Osteoblast (primary cell): Measurements from ENCODE around the gene ZNF207. TPM values are rescaled to one million over a fixed set of nuclear protein-coding genes. Genes with fewer than 3 reads are reported as not detected.

Source experiments
- DNase-seq: peaks from one replicate; pipeline ENCODE4 v3.0.0; 2011; ENCODE audit warnings: low spot score, mixed read lengths; ENCODE audit not compliant: insufficient read length; ENCODE audit errors: missing footprints
- H2AFZ ChIP-seq: 2 replicates; pipeline ENCODE4 v1.6.0; 2011; ENCODE audit warnings: mild to moderate bottlenecking, low read length
- H3K27ac ChIP-seq: 2 replicates; pipeline ENCODE4 v1.5.1; 2011; ENCODE audit warnings: mild to moderate bottlenecking, low read depth, low read length, moderate library complexity
- H3K27me3 ChIP-seq: 2 replicates; pipeline ENCODE4 v1.6.0; 2012; ENCODE audit warnings: mild to moderate bottlenecking, control low read depth, inconsistent platforms, low read length, moderate library complexity; ENCODE audit not compliant: insufficient read depth
- H3K36me3 ChIP-seq: 2 replicates; pipeline ENCODE4 v1.5.1; 2011; ENCODE audit warnings: mild to moderate bottlenecking, low read length, control low read depth, moderate library complexity; ENCODE audit not compliant: insufficient read depth
- H3K4me1 ChIP-seq: 2 replicates; pipeline ENCODE4 v1.5.1; 2011; ENCODE audit warnings: mild to moderate bottlenecking, low read length, control low read depth, moderate library complexity; ENCODE audit not compliant: insufficient read depth
- H3K4me2 ChIP-seq: 2 replicates; pipeline ENCODE4 v1.6.0; 2011; ENCODE audit warnings: mild to moderate bottlenecking, low read length; ENCODE audit not compliant: insufficient read depth
- H3K4me3 ChIP-seq: fragments of 200-600 bp; sonication (generic); 3 replicates; pipeline ENCODE4 v1.5.1; 2012; ENCODE audit warnings: mild to moderate bottlenecking, low read length, inconsistent platforms; ENCODE audit not compliant: insufficient read depth
- H3K79me2 ChIP-seq: 2 replicates; pipeline ENCODE4 v1.6.0; 2012; ENCODE audit warnings: mild to moderate bottlenecking, low read length, control low read depth, inconsistent platforms; ENCODE audit not compliant: insufficient read depth
- H3K9me3 ChIP-seq: 2 replicates; pipeline ENCODE4 v1.5.1; 2011; ENCODE audit warnings: low read depth, low read length, control low read depth
- H4K20me1 ChIP-seq: 2 replicates; pipeline ENCODE4 v1.6.0; 2012; ENCODE audit warnings: mild to moderate bottlenecking, low read length, control low read depth; ENCODE audit not compliant: insufficient read depth
- CTCF ChIP-seq: IDR thresholded peaks from 2 replicates; pipeline ENCODE4 v1.5.1; 2011; ENCODE audit warnings: mild to moderate bottlenecking, low read depth, low read length, moderate library complexity; ENCODE audit errors: extremely low read depth
- small RNA-seq: library from RNA; depleted of rRNA; stranded (forward); fragments of <200 nt; gene quantifications from one replicate; pipeline ENCODE3, GENCODE V24; 2012
- total RNA-seq: library from RNA; depleted of rRNA; stranded (reverse); fragments of >200 nt; gene quantifications from 2 replicates; pipeline ENCODE4 v1.2.3, GENCODE V29; 2012

The ZNF207 gene
- total RNA-seq, 1 donor, result 131 TPM

- no peak overlapping the region for H3K27ac ChIP-seq
- H3K27me3 ChIP-seq, result no peaks in the 10 kb centered on the region
- H3K79me2 ChIP-seq, result no peaks in the 10 kb centered on the region
- H3K9me3 ChIP-seq, result peaks cover 2% of the 10 kb centered on the region
- H3K4me1 ChIP-seq, result no peaks in the 10 kb centered on the region
- no peaks in the 10 kb centered on the region for H4K20me1 ChIP-seq
- H3K36me3 ChIP-seq, result no peaks in the 10 kb centered on the region
- no peak overlapping the region for H2AFZ ChIP-seq
- H3K4me2 ChIP-seq, result no peak overlapping the region
- no peak overlapping the region for H3K4me3 ChIP-seq
- DNase-seq, result no peak
- no peak for TF ChIP-seq CTCF
These were observed 79.6 kb downstream of the ZNF207 start for GRCh38 chr17:32429598-32429997.

Small RNAs within 50 kb of the gene (small RNA-seq; reads per million reads assigned to genes)
- not detected for gene AC005899.6

Other genes with a start within 250 kb of the ZNF207 start
- gene RHOT1, start 207.7 kb upstream of the ZNF207 start, total RNA-seq, result 46.0 and 47.0 TPM in 2 replicates
- gene RHBDL3, start 84.3 kb upstream of the ZNF207 start, total RNA-seq, result under 0.01 TPM in 2 replicates
- gene C17orf75, start 8.0 kb upstream of the ZNF207 start, total RNA-seq, result 12.7 and 15.9 TPM in 2 replicates
- gene PSMD11, start 94.4 kb downstream of the ZNF207 start, total RNA-seq, result 61.2 and 84.9 TPM in 2 replicates
- gene CDK5R1, start 136.8 kb downstream of the ZNF207 start, total RNA-seq, result 0.59 and 0.72 TPM in 2 replicates